K562 (cell line): ENCODE measurements around the gene GSG1. TPM values are rescaled to one million over a fixed set of nuclear protein-coding genes. Genes with fewer than 3 reads are reported as not detected.

Experiments used
- ATAC-seq: fragments of 200-7000 bp; cut with Tn5 transposase; 3 replicates; pipeline ENCODE4 v1.9.1; 2020; ENCODE audit warnings: moderate library complexity
- BruUV-seq: library from RNA; stranded (reverse); fragments of 400-500 nt; replicated peaks from 2 replicates; lab custom pipeline; 2021; lab: Mats Ljungman, UMichigan
- CTCF ChIA-PET: fragments of 300-600 bp; formaldehyde crosslinking; extraction: SDS; loops from one replicate; lab custom pipeline; 2021; ENCODE audit warnings: low intra/inter-chr PET ratio; lab: Yijun Ruan, JAX
- POLR2A ChIA-PET: fragments of 300-600, 350-650 bp; sonication (Branson Sonifier 250); formaldehyde crosslinking; extraction: SDS; loops from one replicate; lab custom pipeline; 2021; ENCODE audit warnings: antibody characterized with exemption, inconsistent platforms; lab: Yijun Ruan, JAX
- DNase-seq, 4 experiments: peaks; one replicate each; pipeline versions ENCODE4 v3.0.0 to v3.0.0-alpha.2; 2011 to 2018; ENCODE audit warnings: low spot score in 3 of 4, mixed read lengths in 3 of 4; ENCODE audit errors: extremely low read depth in 1 of 4
- FAIRE-seq: peaks from 2 replicates; lab custom pipeline; 2011; peaks lifted over from hg19 to GRCh38; lab: Jason Lieb, UNC
- H2AFZ ChIP-seq: 2 replicates; pipeline ENCODE4 v1.6.0; 2011; ENCODE audit warnings: low read depth, low read length, control low read depth, inconsistent platforms
- H3K27ac ChIP-seq: fragments of 200-600 bp; 3 replicates; pipeline ENCODE4 v1.8.0; 2011; ENCODE audit warnings: low read depth, mild to moderate bottlenecking, control low read depth, inconsistent platforms, low read length, moderate library complexity, mixed read lengths; ENCODE audit errors: extremely low read depth
- H3K27me3 ChIP-seq, 2 experiments: fragments of 300-600 bp in 1 of 2; 2 replicates in 1 of 2; 3 replicates in 1 of 2; pipeline versions ENCODE4 v1.6.0 to v1.8.0; 2011; ENCODE audit warnings: inconsistent platforms in 2 of 2, low read length in 2 of 2, mild to moderate bottlenecking in 1 of 2, mixed read lengths in 1 of 2, moderate library complexity in 1 of 2; ENCODE audit not compliant: control insufficient read depth in 2 of 2, insufficient read depth in 2 of 2
- H3K36me3 ChIP-seq: fragments of 300-600 bp; 3 replicates; pipeline ENCODE4 v1.8.0; 2011; ENCODE audit warnings: mild to moderate bottlenecking, low read length, inconsistent platforms; ENCODE audit not compliant: control insufficient read depth, insufficient read depth
- H3K4me1 ChIP-seq, 2 experiments: fragments of 200-600 bp in 1 of 2; replicated peaks in 1 of 2; 2 replicates in 1 of 2; 3 replicates in 1 of 2; pipeline versions ENCODE4 v1.5.1 to v1.8.0; 2011; ENCODE audit warnings: inconsistent platforms in 2 of 2, low read length in 2 of 2, mild to moderate bottlenecking in 1 of 2, mixed read lengths in 1 of 2, moderate library complexity in 1 of 2; ENCODE audit not compliant: control insufficient read depth in 2 of 2, insufficient read depth in 2 of 2
- H3K4me2 ChIP-seq: 2 replicates; pipeline ENCODE4 v1.6.1; 2011; ENCODE audit warnings: low read length, control low read depth, inconsistent platforms, mixed read lengths; ENCODE audit not compliant: insufficient read depth
- H3K4me3 ChIP-seq: fragments of 200-600 bp; sonication (generic), shearing (Covaris generic); 2 replicates; pipeline ENCODE4 v1.5.1; 2016; ENCODE audit warnings: control low read depth, inconsistent platforms
- H3K79me2 ChIP-seq: fragments of 200-600 bp; 3 replicates; pipeline ENCODE4 v1.8.0; 2011; ENCODE audit warnings: low read length, inconsistent platforms; ENCODE audit not compliant: control insufficient read depth, insufficient read depth
- H3K9ac ChIP-seq, 2 experiments: 2 replicates each; pipeline versions ENCODE4 v1.6.0 to v1.6.1; 2011; ENCODE audit warnings: low read depth in 2 of 2, low read length in 2 of 2, control low read depth in 1 of 2, inconsistent platforms in 1 of 2, mild to moderate bottlenecking in 1 of 2, mixed read lengths in 1 of 2; ENCODE audit not compliant: insufficient read depth in 1 of 2
- H3K9me1 ChIP-seq: one replicate; pipeline ENCODE4 v1.6.0; 2011; ENCODE audit warnings: inconsistent platforms, mild to moderate bottlenecking, low read length, moderate library complexity; ENCODE audit not compliant: control insufficient read depth, insufficient read depth
- H3K9me3 ChIP-seq: replicated peaks from 2 replicates; pipeline ENCODE4 v1.5.1; 2011; ENCODE audit warnings: low read depth, low read length, inconsistent platforms; ENCODE audit not compliant: control insufficient read depth, insufficient read depth
- H4K20me1 ChIP-seq: replicated peaks from 2 replicates; pipeline ENCODE4 v1.6.1; 2011; ENCODE audit warnings: low read length, inconsistent platforms, mixed read lengths; ENCODE audit not compliant: control insufficient read depth, insufficient read depth
- CREM ChIP-seq: IDR thresholded peaks from 2 replicates; pipeline ENCODE4 v1.6.1; 2014; ENCODE audit warnings: antibody characterized with exemption, low read depth
- HDGF ChIP-seq: fragments of 450-650 bp; IDR thresholded peaks from 2 replicates; pipeline ENCODE4 v1.6.1; 2016
- NFYB ChIP-seq: IDR thresholded peaks from 2 replicates; pipeline ENCODE4 v1.6.1; 2011; ENCODE audit warnings: mild to moderate bottlenecking, moderate library complexity; ENCODE audit not compliant: insufficient read length; ENCODE audit errors: extremely low read depth
- NR2C1 ChIP-seq, 2 experiments: fragments of 450-650 bp; IDR thresholded peaks; 2 replicates each; pipeline ENCODE4 v1.6.1; 2017; ENCODE audit warnings: mild to moderate bottlenecking in 2 of 2, antibody characterized with exemption in 1 of 2, inconsistent platforms in 1 of 2, missing compliant biosample characterization in 1 of 2, missing genetic modification characterization in 1 of 2
- PHB ChIP-seq: fragments of 250-450 bp; sonication (Bioruptor Pico); IDR thresholded peaks from 2 replicates; pipeline ENCODE4 v1.5.0; 2021
- PRPF4 ChIP-seq: fragments of 200-400 bp; formaldehyde crosslinking; IDR thresholded peaks from one replicate; pipeline ENCODE4 v1.6.1; 2017; ENCODE audit warnings: low read length, low read depth, mild to moderate bottlenecking; ENCODE audit not compliant: insufficient read depth, poor library complexity, severe bottlenecking
- TCF7L2 ChIP-seq: fragments of 150-350 bp; IDR thresholded peaks from 2 replicates; pipeline ENCODE4 v1.6.1; 2016; ENCODE audit warnings: low read depth, mild to moderate bottlenecking, low read length, moderate library complexity
- WGBS: fragments of 100-300 bp; shearing (Covaris generic); methylation state at CpG from one replicate; pipeline ENCODE4 v1.1.6; 2016; ENCODE audit warnings: low coverage, mixed read lengths; ENCODE audit not compliant: insufficient coverage; ENCODE audit errors: missing lambda C conversion rate; 5-methylcytosine and 5-hydroxymethylcytosine counted together
- in situ Hi-C: fragments of 300-500 bp; cut with MboI; formaldehyde crosslinking; loops from 4 replicates; pipeline ENCODE4 v1.15.0; 2018; ENCODE audit warnings: inconsistent platforms, mixed read lengths
- intact Hi-C: fragments of 100-400 bp; cut with micrococcal nuclease; formaldehyde crosslinking; loops from 2 replicates; pipeline ENCODE4 v1.14.2; 2022
- polyA plus RNA-seq, 8 experiments: library from polyadenylated mRNA; depleted of rRNA in 4 of 8; stranded (reverse) in 5 of 8; unstranded in 3 of 8; fragments of >200 nt; fragmentation: Nextera tagmentation in 2 of 8; fragmentation: Illumina TruSeq in 1 of 8; extraction: Ambion mirVana in 2 of 8; extraction: Trizol in 1 of 8; gene quantifications; 2 replicates each; pipeline versions ENCODE4 v1.2.1 to v1.2.3, GENCODE V29; 2011 to 2014; ENCODE audit warnings: inconsistent platforms in 1 of 8, missing spikeins in 1 of 8
- total RNA-seq, 7 experiments: library from RNA; depleted of rRNA in 6 of 7; stranded (reverse); fragments of >200 nt in 6 of 7; fragmentation: Illumina TruSeq in 2 of 7; extraction: Trizol in 2 of 7; gene quantifications; 2 replicates each; pipeline versions ENCODE4 v1.2.1 to v1.2.3, GENCODE V29; 2011 to 2021; ENCODE audit warnings: low replicate concordance in 1 of 7
- TF ChIP-seq, protein P1 (sequence below): fragments of 250-450 bp; sonication (Bioruptor Pico); IDR thresholded peaks from 2 replicates; pipeline ENCODE4 v1.5.0; 2021

The GSG1 gene
- total and polyA plus RNA-seq, 9 of the 15 experiments (the other 6 are each of a cell fraction or from before 2014, with no cell fraction given): not detected

DNA sequence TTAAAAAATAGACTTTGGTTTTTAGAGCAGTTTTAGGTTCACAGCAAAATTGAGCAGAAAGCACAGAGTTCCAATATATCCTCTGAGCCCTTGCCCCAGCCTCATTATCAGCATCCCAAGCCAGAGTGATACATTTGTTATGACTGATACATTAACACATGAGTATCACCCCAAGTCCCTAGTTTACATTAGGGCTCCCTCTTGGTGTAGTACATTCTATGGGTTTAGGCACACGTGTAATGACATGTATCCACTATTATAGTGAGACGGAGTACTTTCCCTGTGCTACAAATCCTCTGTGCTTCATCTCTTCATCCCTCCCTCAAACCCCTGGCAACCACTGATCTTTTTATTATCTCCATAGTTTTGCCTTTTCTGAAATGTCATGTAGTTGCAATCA lies 22.5 kb upstream of the GSG1 start:
- no peaks in the 10 kb centered on the region for H3K9me3 ChIP-seq
- H2AFZ ChIP-seq: no peak overlapping the region
- no peaks in the 10 kb centered on the region for H3K9me1 ChIP-seq
- H3K4me3 ChIP-seq: no peak overlapping the region
- CTCF ChIA-PET: no interaction called here
- no peak overlapping the region for H3K4me2 ChIP-seq
- BruUV-seq: no TSS peak
- peaks cover 3 to 17% of the 10 kb centered on the region in 2 experiments; a peak in 4 of 5 replicates for H3K27me3 ChIP-seq
- no peaks in the 10 kb centered on the region for H3K4me1 ChIP-seq
- no peak overlapping the region for H3K27ac ChIP-seq
- H3K36me3 ChIP-seq: no peaks in the 10 kb centered on the region
- FAIRE-seq: no peak
- no peak for ATAC-seq
- H3K9ac ChIP-seq: no peak overlapping the region
- intact Hi-C loops: no loop called here
- H4K20me1 ChIP-seq: no peaks in the 10 kb centered on the region
- no peak for DNase-seq
- in situ Hi-C loops: no loop called here
- POLR2A ChIA-PET: no interaction called here
- TF ChIP-seq NR2C1 (IDR thresholded peaks at IDR 0.05) (no peak), NR2C1 (tag; IDR thresholded peaks at IDR 0.05) (no peak), NFYB (no peak), PHB (CRISPR knock-in tag) (no peak), CREM (no peak), HDGF (no peak), PRPF4 (no peak), TCF7L2 (no peak)
- TF ChIP-seq, protein P1, sequence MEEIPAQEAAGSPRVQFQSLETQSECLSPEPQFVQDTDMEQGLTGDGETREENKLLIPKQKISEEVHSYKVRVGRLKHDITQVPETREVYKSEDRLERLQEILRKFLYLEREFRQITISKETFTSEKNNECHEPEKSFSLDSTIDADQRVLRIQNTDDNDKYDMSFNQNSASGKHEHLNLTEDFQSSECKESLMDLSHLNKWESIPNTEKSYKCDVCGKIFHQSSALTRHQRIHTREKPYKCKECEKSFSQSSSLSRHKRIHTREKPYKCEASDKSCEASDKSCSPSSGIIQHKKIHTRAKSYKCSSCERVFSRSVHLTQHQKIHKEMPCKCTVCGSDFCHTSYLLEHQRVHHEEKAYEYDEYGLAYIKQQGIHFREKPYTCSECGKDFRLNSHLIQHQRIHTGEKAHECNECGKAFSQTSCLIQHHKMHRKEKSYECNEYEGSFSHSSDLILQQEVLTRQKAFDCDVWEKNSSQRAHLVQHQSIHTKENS (CRISPR knock-in tag): no peak
- TF ChIP-seq, all 486 proteins: peak for 0
- no peaks in the 10 kb centered on the region for H3K79me2 ChIP-seq
- 0% methylated on average over 2 of the region's 2 CpGs for WGBS
